K562 (cell line): ENCODE results near the gene PPP1R9B. TPM values are rescaled to one million over a fixed set of nuclear protein-coding genes. Genes with fewer than 3 reads are reported as not detected.
A peak's percentile ranks its signal among the peaks of the same experiment; 100 is the strongest.

Experiments used
- ATAC-seq: fragments of 200-7000 bp; cut with Tn5 transposase; 3 replicates; pipeline ENCODE4 v1.9.1; 2020; ENCODE audit warnings: moderate library complexity
- BruUV-seq: library from RNA; stranded (reverse); fragments of 400-500 nt; replicated peaks from 2 replicates; lab custom pipeline; 2021; lab: Mats Ljungman, UMichigan
- CTCF ChIA-PET: fragments of 300-600 bp; formaldehyde crosslinking; extraction: SDS; loops from one replicate; lab custom pipeline; 2021; ENCODE audit warnings: low intra/inter-chr PET ratio; lab: Yijun Ruan, JAX
- POLR2A ChIA-PET: fragments of 300-600, 350-650 bp; sonication (Branson Sonifier 250); formaldehyde crosslinking; extraction: SDS; loops from one replicate; lab custom pipeline; 2021; ENCODE audit warnings: antibody characterized with exemption, inconsistent platforms; lab: Yijun Ruan, JAX
- DNase-seq, 4 experiments: peaks; one replicate each; pipeline versions ENCODE4 v3.0.0 to v3.0.0-alpha.2; 2011 to 2018; ENCODE audit warnings: low spot score in 3 of 4, mixed read lengths in 3 of 4; ENCODE audit errors: extremely low read depth in 1 of 4
- FAIRE-seq: peaks from 2 replicates; lab custom pipeline; 2011; peaks lifted over from hg19 to GRCh38; lab: Jason Lieb, UNC
- H2AFZ ChIP-seq: 2 replicates; pipeline ENCODE4 v1.6.0; 2011; ENCODE audit warnings: low read depth, low read length, control low read depth, inconsistent platforms
- H3K27ac ChIP-seq: fragments of 200-600 bp; 3 replicates; pipeline ENCODE4 v1.8.0; 2011; ENCODE audit warnings: low read depth, mild to moderate bottlenecking, control low read depth, inconsistent platforms, low read length, moderate library complexity, mixed read lengths; ENCODE audit errors: extremely low read depth
- H3K27me3 ChIP-seq, 2 experiments: fragments of 300-600 bp in 1 of 2; 2 replicates in 1 of 2; 3 replicates in 1 of 2; pipeline versions ENCODE4 v1.6.0 to v1.8.0; 2011; ENCODE audit warnings: inconsistent platforms in 2 of 2, low read length in 2 of 2, mild to moderate bottlenecking in 1 of 2, mixed read lengths in 1 of 2, moderate library complexity in 1 of 2; ENCODE audit not compliant: control insufficient read depth in 2 of 2, insufficient read depth in 2 of 2
- H3K36me3 ChIP-seq: fragments of 300-600 bp; 3 replicates; pipeline ENCODE4 v1.8.0; 2011; ENCODE audit warnings: mild to moderate bottlenecking, low read length, inconsistent platforms; ENCODE audit not compliant: control insufficient read depth, insufficient read depth
- H3K4me1 ChIP-seq, 2 experiments: fragments of 200-600 bp in 1 of 2; replicated peaks in 1 of 2; 2 replicates in 1 of 2; 3 replicates in 1 of 2; pipeline versions ENCODE4 v1.5.1 to v1.8.0; 2011; ENCODE audit warnings: inconsistent platforms in 2 of 2, low read length in 2 of 2, mild to moderate bottlenecking in 1 of 2, mixed read lengths in 1 of 2, moderate library complexity in 1 of 2; ENCODE audit not compliant: control insufficient read depth in 2 of 2, insufficient read depth in 2 of 2
- H3K4me2 ChIP-seq: 2 replicates; pipeline ENCODE4 v1.6.1; 2011; ENCODE audit warnings: low read length, control low read depth, inconsistent platforms, mixed read lengths; ENCODE audit not compliant: insufficient read depth
- H3K4me3 ChIP-seq: fragments of 200-600 bp; sonication (generic), shearing (Covaris generic); 2 replicates; pipeline ENCODE4 v1.5.1; 2016; ENCODE audit warnings: control low read depth, inconsistent platforms
- H3K79me2 ChIP-seq: fragments of 200-600 bp; 3 replicates; pipeline ENCODE4 v1.8.0; 2011; ENCODE audit warnings: low read length, inconsistent platforms; ENCODE audit not compliant: control insufficient read depth, insufficient read depth
- H3K9ac ChIP-seq, 2 experiments: 2 replicates each; pipeline versions ENCODE4 v1.6.0 to v1.6.1; 2011; ENCODE audit warnings: low read depth in 2 of 2, low read length in 2 of 2, control low read depth in 1 of 2, inconsistent platforms in 1 of 2, mild to moderate bottlenecking in 1 of 2, mixed read lengths in 1 of 2; ENCODE audit not compliant: insufficient read depth in 1 of 2
- H3K9me1 ChIP-seq: one replicate; pipeline ENCODE4 v1.6.0; 2011; ENCODE audit warnings: inconsistent platforms, mild to moderate bottlenecking, low read length, moderate library complexity; ENCODE audit not compliant: control insufficient read depth, insufficient read depth
- H3K9me3 ChIP-seq: replicated peaks from 2 replicates; pipeline ENCODE4 v1.5.1; 2011; ENCODE audit warnings: low read depth, low read length, inconsistent platforms; ENCODE audit not compliant: control insufficient read depth, insufficient read depth
- H4K20me1 ChIP-seq: replicated peaks from 2 replicates; pipeline ENCODE4 v1.6.1; 2011; ENCODE audit warnings: low read length, inconsistent platforms, mixed read lengths; ENCODE audit not compliant: control insufficient read depth, insufficient read depth
- CTCF ChIP-seq, 3 experiments: IDR thresholded peaks in 2 of 3; conservative IDR thresholded peaks in 1 of 3; 2 replicates each; pipeline ENCODE4 v1.5.1; 2011 to 2012; ENCODE audit warnings: low read length in 3 of 3, mild to moderate bottlenecking in 3 of 3, control low read depth in 2 of 3, improper control_type of control experiment in 1 of 3, inconsistent platforms in 1 of 3, low read depth in 1 of 3, mixed read lengths in 1 of 3, moderate library complexity in 1 of 3; ENCODE audit not compliant: insufficient read depth in 2 of 3
- ETV6 ChIP-seq, 3 experiments: fragments of 150-350 bp in 1 of 3; sonication (generic) in 1 of 3; formaldehyde crosslinking in 1 of 3; IDR thresholded peaks; 2 replicates each; pipeline versions ENCODE4 v1.6.1 to v1.8.0; 2014 to 2022; ENCODE audit warnings: borderline replicate concordance in 2 of 3, low read depth in 2 of 3, antibody characterized with exemption in 1 of 3, low read length in 1 of 3, mild to moderate bottlenecking in 1 of 3, missing genetic modification reagents in 1 of 3
- GABPA ChIP-seq: fragments of 200-800 bp; sonication (Bioruptor generic); conservative IDR thresholded peaks from 2 replicates; pipeline ENCODE4 v1.6.1; 2016; ENCODE audit warnings: low read depth, missing genetic modification characterization, missing compliant biosample characterization
- SPI1 ChIP-seq: IDR thresholded peaks from 2 replicates; pipeline ENCODE4 v1.6.1; 2011; ENCODE audit warnings: low read depth, low read length, control low read depth, borderline replicate concordance
- ZBTB26 ChIP-seq: fragments of 450-650 bp; formaldehyde crosslinking; IDR thresholded peaks from 2 replicates; pipeline ENCODE4 v1.4.0; 2022; ENCODE audit warnings: missing genetic modification characterization
- ZNF395 ChIP-seq: fragments of 200-800 bp; sonication (Bioruptor generic); IDR thresholded peaks from 2 replicates; pipeline ENCODE4 v1.6.1; 2017; ENCODE audit warnings: missing genetic modification characterization, missing compliant biosample characterization
- ZNF589 ChIP-seq: fragments of 200-800 bp; sonication (Bioruptor generic); IDR thresholded peaks from 2 replicates; pipeline ENCODE4 v1.6.1; 2016; ENCODE audit warnings: low read depth, missing genetic modification characterization, missing compliant biosample characterization
- ZNF639 ChIP-seq, 2 experiments: fragments of 200-800 bp in 1 of 2; sonication (Bioruptor generic) in 1 of 2; sonication (generic) in 1 of 2; formaldehyde crosslinking in 1 of 2; IDR thresholded peaks in 1 of 2; conservative IDR thresholded peaks in 1 of 2; 2 replicates each; pipeline versions ENCODE4 v1.5.0 to v1.6.1; 2016 to 2020; ENCODE audit warnings: missing compliant biosample characterization in 1 of 2, missing genetic modification characterization in 1 of 2, missing genetic modification reagents in 1 of 2
- ZNF644 ChIP-seq: fragments of 200-800 bp; sonication (Bioruptor generic); IDR thresholded peaks from 2 replicates; pipeline ENCODE4 v1.6.1; 2016; ENCODE audit warnings: low read depth, missing genetic modification characterization, missing compliant biosample characterization
- ZNF830 ChIP-seq: fragments of 250-450 bp; sonication (Bioruptor Pico); IDR thresholded peaks from 2 replicates; pipeline ENCODE4 v1.5.0; 2021; ENCODE audit warnings: mild to moderate bottlenecking
- whole genome bisulfite sequencing: fragments of 100-300 bp; shearing (Covaris generic); methylation state at CpG from one replicate; pipeline ENCODE4 v1.1.6; 2016; ENCODE audit warnings: low coverage, mixed read lengths; ENCODE audit not compliant: insufficient coverage; ENCODE audit errors: missing lambda C conversion rate; 5-methylcytosine and 5-hydroxymethylcytosine counted together
- in situ Hi-C: fragments of 300-500 bp; cut with MboI; formaldehyde crosslinking; loops from 4 replicates; pipeline ENCODE4 v1.15.0; 2018; ENCODE audit warnings: inconsistent platforms, mixed read lengths
- intact Hi-C: fragments of 100-400 bp; cut with micrococcal nuclease; formaldehyde crosslinking; loops from 2 replicates; pipeline ENCODE4 v1.14.2; 2022
- polyA plus RNA-seq, 8 experiments: library from polyadenylated mRNA; depleted of rRNA in 4 of 8; stranded (reverse) in 5 of 8; unstranded in 3 of 8; fragments of >200 nt; fragmentation: Nextera tagmentation in 2 of 8; fragmentation: Illumina TruSeq in 1 of 8; extraction: Ambion mirVana in 2 of 8; extraction: Trizol in 1 of 8; gene quantifications; 2 replicates each; pipeline versions ENCODE4 v1.2.1 to v1.2.3, GENCODE V29; 2011 to 2014; ENCODE audit warnings: inconsistent platforms in 1 of 8, missing spikeins in 1 of 8
- total RNA-seq, 7 experiments: library from RNA; depleted of rRNA in 6 of 7; stranded (reverse); fragments of >200 nt in 6 of 7; fragmentation: Illumina TruSeq in 2 of 7; extraction: Trizol in 2 of 7; gene quantifications; 2 replicates each; pipeline versions ENCODE4 v1.2.1 to v1.2.3, GENCODE V29; 2011 to 2021; ENCODE audit warnings: low replicate concordance in 1 of 7

The PPP1R9B gene
- total and polyA plus RNA-seq, 9 of the 15 experiments (the other 6 are each of a cell fraction or from before 2014, with no cell fraction given), result 0.10 to 63.5 (median 24.7) TPM

GRCh38 chr17:50111673-50112655 is 38.5 kb downstream of the PPP1R9B start:
- ChIA-PET CTCF (no interaction called here), POLR2A (interaction anchor here (0.6 to 1.6 kb wide), 6 partner anchors 9 to 145 kb away, joined by 3 to 4 read pairs (median 4); no protein-coding TSS in a partner anchor)
- H3K36me3 ChIP-seq, result no peaks in the 10 kb centered on the region
- BruUV-seq, result no TSS peak
- H3K79me2 ChIP-seq, result no peaks in the 10 kb centered on the region
- no peak overlapping the region for H3K4me2 ChIP-seq
- FAIRE-seq, result no peak
- H3K27me3 ChIP-seq, result peaks cover 3 to 20% of the 10 kb centered on the region in 2 experiments; a peak in 3 of 5 replicates
- 28% methylated on average over 9 of the region's 14 CpGs for WGBS
- DNase-seq, result no peak
- no peak overlapping the region for H3K4me3 ChIP-seq
- H3K9me3 ChIP-seq, result no peaks in the 10 kb centered on the region
- peak; percentile 53; the same call in 2 of the 3 replicates for ATAC-seq
- in situ Hi-C loops, result no loop called here
- H3K4me1 ChIP-seq, result peaks cover 8 to 41% of the 10 kb centered on the region in 2 experiments
- no peaks in the 10 kb centered on the region for H3K9me1 ChIP-seq
- intact Hi-C loops, result no loop called here
- H2AFZ ChIP-seq, result peak overlapping the region; percentile 16; the same call in 1 of the 2 replicates
- H3K27ac ChIP-seq, result no peak overlapping the region
- H4K20me1 ChIP-seq, result peaks cover 6% of the 10 kb centered on the region
- peak overlapping the region in 1 of 2 experiments; percentile 68; a peak in 2 of 4 replicates for H3K9ac ChIP-seq
- no peak; the same call in 1 of the 2 replicates for TF ChIP-seq ZBTB26 (CRISPR knock-in tag)
- 0 out of 2 replicates have a peak, but pooled peaks have one; percentile 34 for TF ChIP-seq ZNF589 (CRISPR knock-in tag)
- peak; percentile 43; the same call in 1 of the 2 replicates for TF ChIP-seq GABPA
- 0 out of 2 replicates have a peak, but pooled peaks have one; percentile 25 for TF ChIP-seq ZNF395
- TF ChIP-seq ETV6 (IDR thresholded peaks at IDR 0.05; ENCODE audit: borderline replicate concordance in 1 of 2, low read depth in 2 of 2, low read length in 1 of 2), result no peak
- TF ChIP-seq ETV6 (CRISPR knock-in tag; IDR thresholded peaks at IDR 0.05; ENCODE audit: borderline replicate concordance), result no peak
- 0 out of 2 replicates have a peak, but pooled peaks have one; percentile 29 for TF ChIP-seq ZNF830 (CRISPR knock-in tag)
- 0 out of 6 replicates have a peak, but pooled peaks of 1 of the 3 experiments have one; percentile 14 for TF ChIP-seq CTCF (IDR thresholded peaks at IDR 0.05 in 2 of 3, conservative IDR thresholded peaks at IDR 0.05 in 1 of 3; ENCODE audit: insufficient read depth in 2 of 3, low read depth in 1 of 3, low read length in 3 of 3)
- TF ChIP-seq ZNF644, result peak; percentile 83
- TF ChIP-seq SPI1, result 0 out of 2 replicates have a peak, but pooled peaks have one; percentile 6
- peak in 1 of 2 experiments; percentile 69; a peak in 2 of 4 replicates for TF ChIP-seq ZNF639 (CRISPR knock-in tag; conservative IDR thresholded peaks at IDR 0.05 in 1 of 2, IDR thresholded peaks at IDR 0.05 in 1 of 2)
